Naive thymus-derived CD8-positive, alpha-beta T cell (primary cell): ENCODE results near the gene DPP6. TPM values are rescaled to one million over a fixed set of nuclear protein-coding genes. Genes with fewer than 3 reads are reported as not detected.

Experiments used
- ATAC-seq, 2 donors: fragments of 150-1000 bp; cut with Tn5 transposase in 1 of 2; sonication (Bioruptor Pico), chemical (Tn5 transposase) in 1 of 2; 1 replicate in 1 of 2; 2 replicates in 1 of 2; pipeline ENCODE4 v1.10.0; 2021; ENCODE audit warnings: mild to moderate bottlenecking in 2 of 2, moderate library complexity in 2 of 2
- POLR2A ChIA-PET: fragments of 350-600 bp; sonication (Branson Sonifier 250); formaldehyde crosslinking; loops from one replicate; lab custom pipeline; 2021; ENCODE audit warnings: antibody characterized with exemption; lab: Charles Lee
- DNase-seq, 10 donors: peaks; one replicate each; pipeline versions ENCODE4 v3.0.0 to v3.0.0-alpha.2; 2020 to 2022
- H3K27ac Mint-ChIP-seq, 10 donors: one replicate each; pipeline ENCODE4 v1.8.0; 2020 to 2022; ENCODE audit warnings: mild to moderate bottlenecking in 10 of 10, mixed read lengths in 10 of 10, moderate library complexity in 4 of 10, inconsistent platforms in 1 of 10
- H3K27me3 Mint-ChIP-seq, 5 donors: one replicate each; pipeline ENCODE4 v1.8.0; 2021 to 2022; ENCODE audit warnings: mixed read lengths in 5 of 5
- H3K36me3 Mint-ChIP-seq, 3 donors: one replicate each; pipeline ENCODE4 v1.8.0; 2020 to 2022; ENCODE audit warnings: mixed read lengths in 3 of 3, mild to moderate bottlenecking in 2 of 3, inconsistent platforms in 1 of 3
- H3K4me1 Mint-ChIP-seq, 4 donors: one replicate each; pipeline ENCODE4 v1.8.0; 2021 to 2022; ENCODE audit warnings: mixed read lengths in 4 of 4
- H3K4me3 Mint-ChIP-seq, 10 donors: one replicate each; pipeline ENCODE4 v1.8.0; 2020 to 2022; ENCODE audit warnings: mild to moderate bottlenecking in 10 of 10, mixed read lengths in 10 of 10, moderate library complexity in 6 of 10, inconsistent platforms in 1 of 10
- H3K9me3 Mint-ChIP-seq, 9 donors: one replicate each; pipeline ENCODE4 v1.8.0; 2020 to 2022; ENCODE audit warnings: mixed read lengths in 9 of 9, mild to moderate bottlenecking in 3 of 9, inconsistent platforms in 1 of 9, moderate library complexity in 1 of 9
- polyA plus RNA-seq, 3 donors: library from polyadenylated mRNA; unstranded; fragments of 300-500 nt; fragmentation: Illumina TruSeq; gene quantifications; one replicate each; pipeline ENCODE4 v1.2.3, GENCODE V29; 2021
- total RNA-seq, 8 experiments: library from RNA in 2 of 8; stranded (reverse) in 2 of 8; gene quantifications; one replicate each; pipeline ENCODE4 v1.2.3 and lab custom pipeline; 2021 to 2026

Gene DPP6
- total and polyA plus RNA-seq, 5 experiments from 2014 or later = not detected

GRCh38 chr7:154484943-154485342 is 432.7 kb downstream of the DPP6 start:
- no peak overlapping the region for H3K27ac Mint-ChIP-seq
- no peak for ATAC-seq
- H3K36me3 Mint-ChIP-seq = peaks cover 0 to 9% (median 0%) of the 10 kb centered on the region in 3 donors
- DNase-seq = no peak
- peaks cover 0 to 15% (median 2%) of the 10 kb centered on the region in 9 donors for H3K9me3 Mint-ChIP-seq
- peaks cover 0 to 4% (median 0%) of the 10 kb centered on the region in 5 donors for H3K27me3 Mint-ChIP-seq
- no peaks in the 10 kb centered on the region for H3K4me1 Mint-ChIP-seq
- no peak overlapping the region for H3K4me3 Mint-ChIP-seq
- POLR2A ChIA-PET = no interaction called here

DNA sequence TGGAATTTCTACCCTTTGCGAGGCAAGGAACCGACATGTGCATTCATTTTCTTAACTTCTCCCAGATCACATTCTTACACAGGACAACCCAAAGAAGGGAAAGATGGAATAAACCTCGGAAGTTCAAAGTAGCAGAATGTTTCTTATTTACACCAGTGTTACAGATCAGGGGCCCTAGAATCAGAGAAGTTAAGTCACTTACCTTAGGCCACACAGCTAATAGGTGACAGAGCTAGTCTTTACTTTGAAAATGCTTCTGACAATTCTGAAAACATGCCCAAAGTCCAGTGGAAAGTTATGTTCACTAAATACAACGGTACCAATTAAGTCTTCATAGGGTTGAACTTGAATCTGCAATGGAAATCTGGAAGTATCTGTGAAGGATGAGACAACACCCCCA is 437.7 kb downstream of the DPP6 start:
- H3K27me3 Mint-ChIP-seq = peaks cover 0 to 7% (median 0%) of the 10 kb centered on the region in 5 donors
- ATAC-seq (no peak), DNase-seq (no peak)
- H3K4me1 Mint-ChIP-seq = no peaks in the 10 kb centered on the region
- POLR2A ChIA-PET = no interaction called here
- peaks cover 0 to 17% (median 4%) of the 10 kb centered on the region in 9 donors for H3K9me3 Mint-ChIP-seq
- H3K4me3 Mint-ChIP-seq = no peak overlapping the region
- no peak overlapping the region for H3K27ac Mint-ChIP-seq
- peaks cover 0 to 9% (median 0%) of the 10 kb centered on the region in 3 donors for H3K36me3 Mint-ChIP-seq

DNA sequence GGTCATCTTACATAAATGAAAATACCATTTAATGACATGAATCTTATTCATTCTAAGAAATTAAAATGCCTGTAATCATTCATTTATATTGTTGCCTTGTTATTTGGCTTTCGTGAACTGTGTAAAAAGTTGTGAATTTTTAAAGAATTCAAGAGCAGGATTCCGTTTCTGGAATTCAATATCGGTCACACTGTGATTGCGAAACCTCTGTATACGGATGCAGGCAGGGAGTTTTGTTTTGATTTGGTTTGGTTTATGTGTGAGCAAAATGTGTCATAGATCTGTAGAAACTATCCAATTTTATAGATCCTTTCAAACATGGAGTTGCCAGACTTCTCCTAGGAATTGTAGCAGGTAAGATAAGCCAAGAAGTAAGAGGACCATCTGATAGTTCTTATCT is 441.4 kb downstream of the DPP6 start:
- H3K4me1 Mint-ChIP-seq = no peaks in the 10 kb centered on the region
- POLR2A ChIA-PET = no interaction called here
- ATAC-seq = no peak
- DNase-seq = no peak
- H3K9me3 Mint-ChIP-seq = peaks cover 0 to 13% (median 1%) of the 10 kb centered on the region in 9 donors
- H3K27ac Mint-ChIP-seq = no peak overlapping the region
- H3K4me3 Mint-ChIP-seq = no peak overlapping the region
- peaks cover 0 to 9% (median 1%) of the 10 kb centered on the region in 5 donors for H3K27me3 Mint-ChIP-seq
- H3K36me3 Mint-ChIP-seq = no peaks in the 10 kb centered on the region

DNA sequence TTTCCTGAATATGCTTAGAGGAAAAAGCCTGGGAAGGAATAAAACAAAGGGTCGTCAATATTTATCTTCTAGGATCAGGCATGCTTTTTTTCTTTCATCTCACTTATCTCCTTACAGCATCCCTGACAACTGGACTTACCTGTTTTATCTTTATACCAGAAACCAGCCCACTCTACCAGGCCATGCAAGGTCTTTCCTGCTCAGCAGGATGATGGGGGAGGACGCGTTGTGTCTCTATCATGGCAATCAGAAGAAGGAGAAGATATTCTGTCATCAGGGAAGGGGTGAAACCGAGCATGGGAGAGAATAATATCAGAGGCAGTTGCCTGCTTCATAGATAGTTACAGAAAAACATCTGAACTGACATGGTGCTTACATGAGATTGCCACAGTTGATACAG is 445.6 kb downstream of the DPP6 start:
- Mint-ChIP-seq H3K27ac (no peak overlapping the region), H3K4me1 (no peaks in the 10 kb centered on the region), H3K36me3 (peaks cover 0 to 7% (median 0%) of the 10 kb centered on the region in 3 donors), H3K9me3 (peaks cover 0 to 24% (median 12%) of the 10 kb centered on the region in 9 donors), H3K27me3 (peaks cover 0 to 13% (median 0%) of the 10 kb centered on the region in 5 donors), H3K4me3 (no peak overlapping the region)
- POLR2A ChIA-PET = no interaction called here
- DNase-seq (no peak), ATAC-seq (no peak)

DNA sequence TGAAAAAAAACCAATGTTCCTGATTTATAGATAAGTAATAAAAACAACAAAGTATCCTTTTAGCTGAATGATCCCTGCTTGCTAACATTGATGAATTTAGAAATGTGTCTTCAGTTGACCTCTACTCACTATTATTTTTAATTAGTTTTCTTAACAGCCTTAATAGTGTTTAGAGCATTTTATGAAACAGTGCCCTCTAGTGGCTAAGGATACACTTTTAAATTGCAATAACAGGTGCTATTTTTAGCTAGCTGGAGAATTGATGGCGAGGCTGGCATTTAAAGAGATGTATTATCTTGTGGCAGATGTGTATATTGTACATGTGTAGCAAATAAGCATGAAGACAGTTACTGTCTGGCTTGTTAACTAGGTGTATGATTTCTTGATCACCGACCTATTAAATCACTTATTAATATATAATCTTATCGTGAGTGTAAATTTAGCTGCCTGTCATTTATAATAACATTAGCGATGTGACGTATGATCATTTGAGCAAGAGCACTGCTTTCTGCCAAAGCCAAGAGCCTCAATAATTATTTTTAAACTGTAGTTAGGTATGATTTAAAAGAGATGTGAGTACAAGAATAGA is 451.9 kb downstream of the DPP6 start:
- POLR2A ChIA-PET = no interaction called here
- no peak overlapping the region for H3K27ac Mint-ChIP-seq
- no peaks in the 10 kb centered on the region for H3K4me1 Mint-ChIP-seq
- peaks cover 0 to 7% (median 0%) of the 10 kb centered on the region in 3 donors for H3K36me3 Mint-ChIP-seq
- ATAC-seq (no peak), DNase-seq (peak in 2 of 10 donors; percentile 4 to 16)
- peaks cover 0 to 13% (median 0%) of the 10 kb centered on the region in 5 donors for H3K27me3 Mint-ChIP-seq
- H3K9me3 Mint-ChIP-seq = peaks cover 0 to 21% (median 6%) of the 10 kb centered on the region in 9 donors
- no peak overlapping the region for H3K4me3 Mint-ChIP-seq

GRCh38 chr7:154504918-154505317 is 452.7 kb downstream of the DPP6 start:
- no peak for ATAC-seq
- H3K4me1 Mint-ChIP-seq = no peaks in the 10 kb centered on the region

GRCh38 chr7:154505362-154505761 is 453.2 kb downstream of the DPP6 start:
- Mint-ChIP-seq H3K4me3 (no peak overlapping the region), H3K36me3 (peaks cover 0 to 7% (median 0%) of the 10 kb centered on the region in 3 donors), H3K27ac (no peak overlapping the region), H3K27me3 (peaks cover 0 to 12% (median 0%) of the 10 kb centered on the region in 5 donors), H3K9me3 (peaks cover 0 to 17% (median 6%) of the 10 kb centered on the region in 9 donors), H3K4me1 (no peaks in the 10 kb centered on the region)
- no peak for DNase-seq
- POLR2A ChIA-PET = no interaction called here
- ATAC-seq = no peak

More at GRCh38 chr7:154504918-154505317, 452.7 kb downstream of the DPP6 start:
- no peak overlapping the region for H3K27ac Mint-ChIP-seq
- no peak overlapping the region for H3K4me3 Mint-ChIP-seq
- H3K9me3 Mint-ChIP-seq = peaks cover 0 to 19% (median 5%) of the 10 kb centered on the region in 9 donors
- DNase-seq = no peak
- peaks cover 0 to 12% (median 0%) of the 10 kb centered on the region in 5 donors for H3K27me3 Mint-ChIP-seq
- POLR2A ChIA-PET = no interaction called here
- peaks cover 0 to 7% (median 0%) of the 10 kb centered on the region in 3 donors for H3K36me3 Mint-ChIP-seq

GRCh38 chr7:154509192-154509591 is 457.0 kb downstream of the DPP6 start:
- ATAC-seq (no peak), DNase-seq (no peak)
- no peaks in the 10 kb centered on the region for H3K4me1 Mint-ChIP-seq
- peaks cover 0 to 6% (median 0%) of the 10 kb centered on the region in 5 donors for H3K27me3 Mint-ChIP-seq
- H3K36me3 Mint-ChIP-seq = no peaks in the 10 kb centered on the region
- no peak overlapping the region for H3K27ac Mint-ChIP-seq
- POLR2A ChIA-PET = no interaction called here
- peaks cover 0 to 3% (median 0%) of the 10 kb centered on the region in 9 donors for H3K9me3 Mint-ChIP-seq
- H3K4me3 Mint-ChIP-seq = no peak overlapping the region

DNA sequence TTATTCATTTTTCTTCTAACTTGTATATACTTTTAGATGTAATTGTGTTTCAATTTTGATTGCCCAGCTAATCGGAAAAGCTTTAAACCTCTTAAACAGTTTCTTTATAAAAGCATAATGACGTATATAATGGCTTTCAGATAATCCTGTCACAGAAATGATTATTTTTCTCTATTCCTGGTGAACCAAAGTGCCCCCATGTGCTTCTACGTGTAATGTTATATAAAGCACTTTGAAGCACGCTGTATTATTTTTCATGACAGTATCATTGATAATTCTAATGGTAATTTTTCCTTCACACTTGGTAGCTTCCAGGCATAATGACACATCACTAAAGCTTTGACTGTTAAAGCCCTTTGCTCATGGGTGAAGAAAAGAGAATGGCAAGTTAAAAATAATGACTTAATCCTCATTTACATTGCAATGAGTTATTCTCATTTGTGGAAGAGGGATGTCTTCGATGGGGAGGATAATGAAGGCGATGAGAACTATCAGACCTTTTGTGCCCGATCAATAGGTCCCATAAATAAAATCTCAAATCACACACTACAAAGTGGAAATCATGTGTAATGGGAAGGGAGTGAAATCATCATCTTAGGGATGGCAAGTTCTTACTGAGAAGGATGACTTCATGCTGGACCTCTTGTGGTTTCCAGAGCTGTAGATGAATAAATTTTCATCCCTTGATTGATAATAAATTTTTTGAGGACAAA is 460.1 kb downstream of the DPP6 start:
- POLR2A ChIA-PET = no interaction called here
- no peaks in the 10 kb centered on the region for H3K27me3 Mint-ChIP-seq
- no peak overlapping the region for H3K4me3 Mint-ChIP-seq
- DNase-seq (no peak), ATAC-seq (no peak)
- H3K36me3 Mint-ChIP-seq = no peaks in the 10 kb centered on the region
- no peak overlapping the region for H3K27ac Mint-ChIP-seq
- H3K9me3 Mint-ChIP-seq = peaks cover 0 to 17% (median 2%) of the 10 kb centered on the region in 9 donors
- no peaks in the 10 kb centered on the region for H3K4me1 Mint-ChIP-seq

GRCh38 chr7:154517768-154518167 is 465.6 kb downstream of the DPP6 start:
- H3K9me3 Mint-ChIP-seq = peaks cover 4 to 19% (median 8%) of the 10 kb centered on the region in 9 donors
- POLR2A ChIA-PET = no interaction called here
- H3K4me1 Mint-ChIP-seq = no peaks in the 10 kb centered on the region
- no peak for DNase-seq
- no peaks in the 10 kb centered on the region for H3K27me3 Mint-ChIP-seq
- ATAC-seq = no peak
- no peak overlapping the region for H3K4me3 Mint-ChIP-seq
- H3K36me3 Mint-ChIP-seq = no peaks in the 10 kb centered on the region
- H3K27ac Mint-ChIP-seq = no peak overlapping the region

GRCh38 chr7:154519229-154519628 is 467.0 kb downstream of the DPP6 start:
- POLR2A ChIA-PET = no interaction called here
- ATAC-seq (no peak), DNase-seq (no peak)
- H3K27me3 Mint-ChIP-seq = no peaks in the 10 kb centered on the region
- H3K36me3 Mint-ChIP-seq = no peaks in the 10 kb centered on the region
- H3K9me3 Mint-ChIP-seq = peaks cover 4 to 22% (median 10%) of the 10 kb centered on the region in 9 donors
- H3K27ac Mint-ChIP-seq = no peak overlapping the region
- H3K4me1 Mint-ChIP-seq = no peaks in the 10 kb centered on the region
- no peak overlapping the region for H3K4me3 Mint-ChIP-seq

GRCh38 chr7:154530136-154530535 is 477.9 kb downstream of the DPP6 start:
- POLR2A ChIA-PET = no interaction called here
- DNase-seq (no peak), ATAC-seq (no peak)
- Mint-ChIP-seq H3K4me1 (no peaks in the 10 kb centered on the region), H3K36me3 (no peaks in the 10 kb centered on the region), H3K27ac (no peak overlapping the region), H3K9me3 (peaks cover 0 to 16% (median 8%) of the 10 kb centered on the region in 9 donors), H3K4me3 (no peak overlapping the region), H3K27me3 (peaks cover 0 to 12% (median 2%) of the 10 kb centered on the region in 5 donors)

DNA sequence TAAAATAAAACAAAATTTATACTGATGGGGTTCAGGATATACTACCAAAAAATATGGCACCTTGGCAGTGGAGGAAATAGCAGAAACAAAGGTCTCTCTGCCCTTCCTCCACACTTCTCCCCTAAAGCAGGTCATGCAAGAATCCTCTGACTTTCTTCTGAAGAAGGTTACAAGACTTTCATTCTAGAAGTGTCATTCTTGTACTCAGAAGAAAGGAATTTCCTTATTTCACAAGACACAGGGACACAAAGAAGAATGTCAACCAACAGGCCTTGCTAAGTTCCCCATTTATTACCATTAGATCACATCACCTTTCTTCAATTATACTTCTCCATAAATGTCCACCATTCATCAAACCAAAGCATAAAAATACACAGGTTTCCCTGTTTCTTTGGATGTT is 480.6 kb downstream of the DPP6 start:
- no peaks in the 10 kb centered on the region for H3K4me1 Mint-ChIP-seq
- ATAC-seq = no peak

More for the DNA sequence above, 480.6 kb downstream of the DPP6 start:
- POLR2A ChIA-PET = no interaction called here
- no peak overlapping the region for H3K27ac Mint-ChIP-seq
- H3K9me3 Mint-ChIP-seq = peaks cover 0 to 22% (median 8%) of the 10 kb centered on the region in 9 donors
- no peak overlapping the region for H3K4me3 Mint-ChIP-seq
- H3K27me3 Mint-ChIP-seq = peaks cover 0 to 12% (median 2%) of the 10 kb centered on the region in 5 donors
- no peaks in the 10 kb centered on the region for H3K36me3 Mint-ChIP-seq
- no peak for DNase-seq
